ENCODE results near the gene PLK2. TPM values are rescaled to one million over a fixed set of nuclear protein-coding genes. Genes with fewer than 3 reads are reported as not detected.

Gene PLK2
- total RNA-seq, 1 experiment from 2014 or later = 258 TPM

- DNase-seq (ENCODE audit: low read depth, low spot score) = no peak
- POLR2A ChIA-PET = interaction anchor here (0.6 kb wide), 1 partner anchor 434 kb away, joined by 10 read pairs; no protein-coding TSS in a partner anchor
- CTCF ChIA-PET = no interaction called here
- in situ Hi-C loops (cut with HindIII; ENCODE audit: low pct_unique_long_range_greater_than_20kb, low sequenced_read_pairs) (loop anchor here (25.0 kb wide), 1 partner anchor 970 kb away; the partner anchor contains the start of gene ACTBL2), intact Hi-C loops (cut with micrococcal nuclease; ENCODE audit: unreplicated experiment) (loop anchor here (5.0 to 10.0 kb wide), 4 partner anchors 132 to 762 kb away; no protein-coding TSS in a partner anchor)
- Histone ChIP-seq H3K36me3 (ENCODE audit: control insufficient read depth, insufficient read depth, low read length) (peaks cover 61% of the 10 kb centered on the region), H3K27me3 (ENCODE audit: control insufficient read depth, insufficient read depth, low read length) (no peaks in the 10 kb centered on the region), H3K4me3 (ENCODE audit: low read depth in 2 of 2, low read length in 2 of 2) (peak overlapping the region; percentile 87 to 91), H3K27ac (ENCODE audit: low read length) (peak overlapping the region; percentile 97), H3K9me3 (ENCODE audit: control insufficient read depth, insufficient read depth, low read depth, low read length) (no peaks in the 10 kb centered on the region), H3K4me1 (ENCODE audit: control insufficient read depth, insufficient read depth, low read length) (peaks cover 53% of the 10 kb centered on the region)
- BruUV-seq (replicated peaks) = no TSS peak
- ATAC-seq = no peak
- TF ChIP-seq POLR2AphosphoS5 (IDR thresholded peaks at IDR 0.05; ENCODE audit: low read depth, low read length) = 0 out of 2 replicates have a peak, but pooled peaks have one; percentile 42
- TF ChIP-seq SIN3A (IDR thresholded peaks at IDR 0.05; ENCODE audit: borderline replicate concordance, insufficient read depth, low read depth, low read length) = no peak
- TF ChIP-seq TCF7L2 (IDR thresholded peaks at IDR 0.05; ENCODE audit: low read depth, low read length) = no peak
Measured at GRCh38 chr5:58457050-58457449, 2.8 kb downstream of the PLK2 start.

- TF ChIP-seq SIN3A (IDR thresholded peaks at IDR 0.05; ENCODE audit: borderline replicate concordance, insufficient read depth, low read depth, low read length) = no peak
- no peak for TF ChIP-seq REST (IDR thresholded peaks at IDR 0.05; ENCODE audit: insufficient read depth in 1 of 2, low read depth in 2 of 2, low read length in 1 of 2)
- no peak for TF ChIP-seq TCF7L2 (IDR thresholded peaks at IDR 0.05; ENCODE audit: low read depth, low read length)
- no peak for TF ChIP-seq CTCF (IDR thresholded peaks at IDR 0.05)
- TF ChIP-seq POLR2AphosphoS5 (IDR thresholded peaks at IDR 0.05; ENCODE audit: low read depth, low read length) = no peak
- Histone ChIP-seq H3K27me3 (ENCODE audit: control insufficient read depth, insufficient read depth, low read length) (no peaks in the 10 kb centered on the region), H3K36me3 (ENCODE audit: control insufficient read depth, insufficient read depth, low read length) (peaks cover 61% of the 10 kb centered on the region), H3K4me3 (ENCODE audit: low read depth in 2 of 2, low read length in 2 of 2) (peak overlapping the region; percentile 87 to 91), H3K9me3 (ENCODE audit: control insufficient read depth, insufficient read depth, low read depth, low read length) (no peaks in the 10 kb centered on the region), H3K27ac (ENCODE audit: low read length) (peak overlapping the region; percentile 97), H3K4me1 (ENCODE audit: control insufficient read depth, insufficient read depth, low read length) (peaks cover 52% of the 10 kb centered on the region)
- intact Hi-C loops (cut with micrococcal nuclease; ENCODE audit: unreplicated experiment) (loop anchor here (5.0 to 10.0 kb wide), 4 partner anchors 132 to 762 kb away; no protein-coding TSS in a partner anchor), in situ Hi-C loops (cut with HindIII; ENCODE audit: low pct_unique_long_range_greater_than_20kb, low sequenced_read_pairs) (loop anchor here (25.0 kb wide), 1 partner anchor 969 kb away; the partner anchor contains the start of gene ACTBL2)
- ChIA-PET CTCF (interaction anchor here (0.9 kb wide), 1 partner anchor 568 kb away, joined by 3 read pairs; no protein-coding TSS in a partner anchor), POLR2A (interaction anchor here (0.6 kb wide), 1 partner anchor 433 kb away, joined by 10 read pairs; no protein-coding TSS in a partner anchor)
- BruUV-seq (replicated peaks) = no TSS peak
- DNase-seq (ENCODE audit: low read depth, low spot score) = no peak
- ATAC-seq = no peak
Measured at GRCh38 chr5:58456486-58456885, 3.4 kb downstream of the PLK2 start.

DNA sequence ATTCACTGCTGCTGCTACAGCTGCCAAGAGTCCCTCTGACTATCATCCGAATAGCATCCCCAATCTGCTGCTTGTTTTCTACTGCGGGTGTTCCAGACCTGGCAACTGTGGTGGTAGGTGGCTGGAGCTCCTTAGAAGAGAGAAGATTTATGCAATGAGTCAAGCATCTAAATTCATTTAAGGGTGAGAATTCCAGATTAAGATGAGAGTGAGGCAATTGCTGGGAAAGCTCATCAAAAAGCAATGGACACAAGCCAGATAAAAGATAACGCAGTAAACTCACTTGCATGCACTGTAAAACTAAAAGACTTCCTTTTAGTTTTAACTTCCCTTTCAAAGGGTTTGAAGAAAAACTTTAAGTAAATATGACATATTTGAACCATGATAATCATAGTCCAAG, 3.9 kb downstream of the PLK2 start:
- intact Hi-C loops (cut with micrococcal nuclease; ENCODE audit: unreplicated experiment) (loop anchor here (5.0 to 10.0 kb wide), 4 partner anchors 131 to 761 kb away; no protein-coding TSS in a partner anchor), in situ Hi-C loops (cut with HindIII; ENCODE audit: low pct_unique_long_range_greater_than_20kb, low sequenced_read_pairs) (loop anchor here (25.0 kb wide), 1 partner anchor 969 kb away; the partner anchor contains the start of gene ACTBL2)
- H3K9me3 ChIP-seq (ENCODE audit: control insufficient read depth, insufficient read depth, low read depth, low read length) = no peaks in the 10 kb centered on the region
- POLR2A ChIA-PET = no interaction called here
- H3K4me3 ChIP-seq (ENCODE audit: low read depth in 2 of 2, low read length in 2 of 2) = peak overlapping the region; percentile 87 to 91
- peaks cover 61% of the 10 kb centered on the region for H3K36me3 ChIP-seq (ENCODE audit: control insufficient read depth, insufficient read depth, low read length)
- H3K27ac ChIP-seq (ENCODE audit: low read length) = peak overlapping the region; percentile 97
- H3K27me3 ChIP-seq (ENCODE audit: control insufficient read depth, insufficient read depth, low read length) = no peaks in the 10 kb centered on the region
- ATAC-seq (no peak), DNase-seq (ENCODE audit: low read depth, low spot score) (no peak)
- H3K4me1 ChIP-seq (ENCODE audit: control insufficient read depth, insufficient read depth, low read length) = peaks cover 48% of the 10 kb centered on the region
- BruUV-seq (replicated peaks) = no TSS peak
- CTCF ChIA-PET = interaction anchor here (0.9 kb wide), 1 partner anchor 567 kb away, joined by 3 read pairs; no protein-coding TSS in a partner anchor
- TF ChIP-seq TCF7L2 (IDR thresholded peaks at IDR 0.05; ENCODE audit: low read depth, low read length) (no peak), POLR2AphosphoS5 (IDR thresholded peaks at IDR 0.05; ENCODE audit: low read depth, low read length) (peak; percentile 38; the same call in 1 of the 2 replicates), SIN3A (IDR thresholded peaks at IDR 0.05; ENCODE audit: borderline replicate concordance, insufficient read depth, low read depth, low read length) (no peak), REST (IDR thresholded peaks at IDR 0.05; ENCODE audit: insufficient read depth in 1 of 2, low read depth in 2 of 2, low read length in 1 of 2) (no peak)

All from Panc1 (cell line).